ENCODE measurements around the gene YIPF1.
A peak's percentile ranks its signal among the peaks of the same experiment; 100 is the strongest.
"Not testable (repeated sequence)": the region's sequence is repeated elsewhere in the genome, so short reads cannot be mapped to it uniquely, and the experiment has no call there.

Gene YIPF1

DNA sequence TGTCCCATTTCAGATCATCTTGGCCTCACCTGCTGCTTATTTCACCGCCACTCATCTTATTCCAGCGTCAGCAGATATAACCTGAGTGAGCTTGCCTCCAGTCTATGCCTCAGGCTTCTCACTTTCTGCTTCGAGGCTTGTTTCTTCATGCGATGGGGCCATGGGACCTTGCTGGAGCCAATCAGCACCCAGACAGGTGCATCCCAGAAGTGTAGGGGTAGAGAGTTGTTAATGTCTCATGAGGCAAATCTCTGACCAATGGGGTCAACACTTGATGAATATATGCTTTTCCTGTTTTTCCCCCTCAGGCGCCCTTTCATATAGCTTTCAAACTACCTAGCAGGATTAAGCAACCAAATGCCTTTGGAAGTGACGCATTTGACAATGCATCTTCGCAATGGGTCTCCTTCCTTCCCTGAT lies 935 bp upstream of the YIPF1 start:
- TF ChIP-seq, protein P1, sequence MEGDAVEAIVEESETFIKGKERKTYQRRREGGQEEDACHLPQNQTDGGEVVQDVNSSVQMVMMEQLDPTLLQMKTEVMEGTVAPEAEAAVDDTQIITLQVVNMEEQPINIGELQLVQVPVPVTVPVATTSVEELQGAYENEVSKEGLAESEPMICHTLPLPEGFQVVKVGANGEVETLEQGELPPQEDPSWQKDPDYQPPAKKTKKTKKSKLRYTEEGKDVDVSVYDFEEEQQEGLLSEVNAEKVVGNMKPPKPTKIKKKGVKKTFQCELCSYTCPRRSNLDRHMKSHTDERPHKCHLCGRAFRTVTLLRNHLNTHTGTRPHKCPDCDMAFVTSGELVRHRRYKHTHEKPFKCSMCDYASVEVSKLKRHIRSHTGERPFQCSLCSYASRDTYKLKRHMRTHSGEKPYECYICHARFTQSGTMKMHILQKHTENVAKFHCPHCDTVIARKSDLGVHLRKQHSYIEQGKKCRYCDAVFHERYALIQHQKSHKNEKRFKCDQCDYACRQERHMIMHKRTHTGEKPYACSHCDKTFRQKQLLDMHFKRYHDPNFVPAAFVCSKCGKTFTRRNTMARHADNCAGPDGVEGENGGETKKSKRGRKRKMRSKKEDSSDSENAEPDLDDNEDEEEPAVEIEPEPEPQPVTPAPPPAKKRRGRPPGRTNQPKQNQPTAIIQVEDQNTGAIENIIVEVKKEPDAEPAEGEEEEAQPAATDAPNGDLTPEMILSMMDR (conservative IDR thresholded peaks at IDR 0.05; ENCODE audit: low read depth, low read length), result no peak
- no peak for DNase-seq (ENCODE audit: low read depth)
- peak overlapping the region; percentile 99 for H3K4me3 ChIP-seq (ENCODE audit: low read depth, low read length)

DNA sequence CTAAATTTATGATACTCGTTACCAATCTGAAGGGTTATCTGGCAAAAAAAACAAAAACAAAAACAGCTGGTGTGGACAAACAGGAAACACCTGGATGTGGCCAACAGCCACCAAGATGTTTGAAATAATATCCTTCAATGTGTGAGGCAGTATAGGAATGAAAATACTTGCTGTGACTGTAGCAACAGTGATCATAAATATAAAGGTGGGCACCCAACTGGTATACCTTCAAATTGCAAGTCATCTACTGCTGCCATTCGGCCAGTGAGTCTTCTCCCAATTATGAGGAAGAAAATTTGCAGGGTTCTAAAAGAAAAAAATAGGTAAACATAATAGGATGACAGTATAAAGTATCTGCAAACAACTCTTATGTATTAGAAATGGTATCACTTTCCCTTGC lies 916 bp downstream of the YIPF1 start:
- H3K4me3 ChIP-seq (ENCODE audit: low read depth, low read length), result no peak overlapping the region
- DNase-seq (ENCODE audit: low read depth), result no peak
- TF ChIP-seq, protein P1 (conservative IDR thresholded peaks at IDR 0.05; ENCODE audit: low read depth, low read length), result no peak

- H3K4me3 ChIP-seq (ENCODE audit: low read depth, low read length); DNase-seq (ENCODE audit: low read depth): not testable (repeated sequence)
Measured at GRCh38 chr1:53883600-53883999, 6.0 kb downstream of the YIPF1 start.

DNA sequence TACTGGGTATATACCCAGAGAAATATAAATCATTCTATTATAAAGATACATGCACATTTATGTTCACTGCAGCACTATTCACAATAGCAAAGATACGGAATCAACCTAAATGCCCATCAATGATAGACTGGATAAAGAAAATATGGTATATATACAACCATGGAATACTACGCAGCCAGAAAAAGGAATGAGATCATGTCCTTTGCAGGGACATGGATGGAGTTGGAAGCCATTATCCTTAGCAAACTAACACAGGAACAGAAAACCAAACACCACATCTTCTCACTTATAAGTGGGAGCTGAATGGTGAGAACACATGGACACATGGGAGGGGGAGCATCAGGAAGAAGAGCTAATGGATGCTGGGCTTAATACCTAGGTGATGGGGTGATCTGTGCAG lies 7.7 kb downstream of the YIPF1 start:
- H3K4me3 ChIP-seq (ENCODE audit: low read depth, low read length); DNase-seq (ENCODE audit: low read depth): not testable (repeated sequence)

- TF ChIP-seq, protein P1 (conservative IDR thresholded peaks at IDR 0.05; ENCODE audit: low read depth, low read length), result peak; percentile 68
- H3K4me3 ChIP-seq (ENCODE audit: low read depth, low read length), result no peak overlapping the region
- DNase-seq (ENCODE audit: low read depth), result peak; percentile 82
Measured at GRCh38 chr1:53878492-53879105, 11.0 kb downstream of the YIPF1 start.

GRCh38 chr1:53875150-53875549 lies 14.4 kb downstream of the YIPF1 start:
- not testable (repeated sequence) for DNase-seq (ENCODE audit: low read depth); H3K4me3 ChIP-seq (ENCODE audit: low read depth, low read length)

DNA sequence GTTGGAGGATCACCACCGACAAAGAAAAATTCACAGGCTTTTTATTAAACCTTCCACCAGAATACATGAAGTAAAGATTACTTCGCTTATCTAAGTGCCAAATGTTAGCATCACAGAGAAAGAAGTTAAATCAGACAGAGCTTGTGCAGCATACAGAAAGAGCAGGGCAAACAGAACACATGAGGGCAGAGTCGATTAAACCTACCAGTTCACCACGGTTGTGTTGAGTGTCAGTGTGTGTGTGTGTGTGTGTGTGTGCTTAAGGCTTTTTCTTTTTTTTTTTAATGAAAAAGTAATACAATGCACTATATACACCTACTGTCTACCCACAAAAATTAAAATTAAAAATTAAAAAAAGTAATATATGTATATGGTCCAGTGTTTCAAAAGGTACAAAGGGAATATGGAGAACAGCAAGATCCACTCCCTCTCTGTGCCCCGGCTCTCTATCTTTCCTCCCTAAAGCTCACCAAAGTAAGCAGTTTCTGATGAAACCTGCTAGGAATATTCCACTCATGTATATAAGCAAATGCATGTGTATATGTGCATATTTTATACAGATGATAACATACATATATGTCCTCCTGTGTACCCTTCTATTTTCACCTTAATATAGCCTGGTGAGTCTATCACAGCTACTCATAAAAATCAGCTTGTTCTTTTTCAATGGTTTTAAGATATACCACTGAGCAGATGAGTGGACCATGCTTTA lies 17.7 kb downstream of the YIPF1 start:
- TF ChIP-seq, protein P1 (conservative IDR thresholded peaks at IDR 0.05; ENCODE audit: low read depth, low read length), result no peak
- no peak overlapping the region for H3K4me3 ChIP-seq (ENCODE audit: low read depth, low read length)

GRCh38 chr1:53871221-53871620 lies 18.4 kb downstream of the YIPF1 start:
- no peak overlapping the region for H3K4me3 ChIP-seq (ENCODE audit: low read depth, low read length)
- TF ChIP-seq, protein P1 (conservative IDR thresholded peaks at IDR 0.05; ENCODE audit: low read depth, low read length), result no peak
- DNase-seq (ENCODE audit: low read depth), result no peak

More for the DNA sequence above, 17.7 kb downstream of the YIPF1 start:
- no peak for DNase-seq (ENCODE audit: low read depth)

All from choroid plexus epithelial cell (primary cell).